Fibroblast of lung (primary cell): ENCODE measurements around the gene VWF.

Experiments used
- CTCF ChIP-seq, 2 donors: IDR thresholded peaks in 1 of 2; conservative IDR thresholded peaks in 1 of 2; 1 replicate in 1 of 2; 2 replicates in 1 of 2; pipeline ENCODE4 v1.5.1; 2011 to 2012; ENCODE audit warnings: low read length in 2 of 2, control low read depth in 1 of 2, inconsistent platforms in 1 of 2, low read depth in 1 of 2, mild to moderate bottlenecking in 1 of 2
- EZH2 ChIP-seq: IDR thresholded peaks from 2 replicates; pipeline ENCODE4 v1.5.1; 2012; ENCODE audit warnings: low read length, control low read depth, mild to moderate bottlenecking; ENCODE audit errors: missing control alignments

GRCh38 chr12:5907807-5908206, 216.7 kb downstream of the VWF start:
- no peak for TF ChIP-seq CTCF (conservative IDR thresholded peaks at IDR 0.05 in 1 of 2, IDR thresholded peaks at IDR 0.05 in 1 of 2; ENCODE audit: low read depth in 1 of 2, low read length in 2 of 2)
- TF ChIP-seq EZH2: no peak
